Activated naive CD4-positive, alpha-beta T cell (primary cell): Measurements from ENCODE around the gene MYO1B.

Source experiments
- DNase-seq, 4 experiments: peaks; one replicate each; lab custom pipeline; 2025; lab: John Stamatoyannopoulos, UW

Gene MYO1B

GRCh38 chr2:191362841-191363240, 117.6 kb downstream of the MYO1B start:
- no peak for DNase-seq

- no peak for DNase-seq
These were observed 118.1 kb downstream of the MYO1B start for GRCh38 chr2:191363267-191363666.

- no peak for DNase-seq
These were observed 119.9 kb downstream of the MYO1B start for GRCh38 chr2:191365089-191365488.

GRCh38 chr2:191366199-191366598, 121.0 kb downstream of the MYO1B start:
- no peak for DNase-seq

- DNase-seq, result no peak
These were observed 123.8 kb downstream of the MYO1B start for GRCh38 chr2:191369034-191369433.

- DNase-seq, result no peak
These were observed 129.2 kb downstream of the MYO1B start for GRCh38 chr2:191374366-191374765.

- no peak for DNase-seq
These were observed 129.7 kb downstream of the MYO1B start for GRCh38 chr2:191374939-191375338.

GRCh38 chr2:191376981-191377629, 131.9 kb downstream of the MYO1B start:
- no peak for DNase-seq

GRCh38 chr2:191379375-191379774, 134.2 kb downstream of the MYO1B start:
- DNase-seq, result no peak

- no peak for DNase-seq
These were observed 137.6 kb downstream of the MYO1B start for GRCh38 chr2:191382801-191383200.

GRCh38 chr2:191383486-191383885, 138.3 kb downstream of the MYO1B start:
- DNase-seq, result no peak

- DNase-seq, result no peak
These were observed 139.6 kb downstream of the MYO1B start for GRCh38 chr2:191384829-191385228.

GRCh38 chr2:191385416-191386160, 140.4 kb downstream of the MYO1B start:
- no peak for DNase-seq

- DNase-seq, result no peak
These were observed 141.8 kb downstream of the MYO1B start for GRCh38 chr2:191386938-191387536.

GRCh38 chr2:191389288-191389687, 144.1 kb downstream of the MYO1B start:
- DNase-seq, result no peak

GRCh38 chr2:191391171-191391570, 146.0 kb downstream of the MYO1B start:
- DNase-seq, result no peak

GRCh38 chr2:191394043-191394442, 148.8 kb downstream of the MYO1B start:
- no peak for DNase-seq

- DNase-seq, result no peak
These were observed 151.6 kb downstream of the MYO1B start for GRCh38 chr2:191396794-191397193.

- no peak for DNase-seq
These were observed 154.4 kb downstream of the MYO1B start for GRCh38 chr2:191399601-191400000.

- no peak for DNase-seq
These were observed 156.1 kb downstream of the MYO1B start for GRCh38 chr2:191401287-191401686.

- DNase-seq, result no peak
These were observed 157.9 kb downstream of the MYO1B start for GRCh38 chr2:191402966-191403565.

GRCh38 chr2:191404568-191404991, 159.4 kb downstream of the MYO1B start:
- DNase-seq, result no peak

GRCh38 chr2:191405546-191405945, 160.3 kb downstream of the MYO1B start:
- DNase-seq, result no peak
